PC-3 (cell line): ENCODE measurements around the gene FKBP2. TPM values are rescaled to one million over a fixed set of nuclear protein-coding genes. Genes with fewer than 3 reads are reported as not detected.

Experiments
- ATAC-seq: fragments of 200-7000 bp; cut with Tn5 transposase; 2 replicates; pipeline ENCODE4 v1.9.1; 2020; ENCODE audit warnings: mild to moderate bottlenecking, moderate library complexity
- BruUV-seq: library from RNA; stranded (reverse); fragments of 400-500 nt; replicated peaks from 2 replicates; lab custom pipeline; 2021; lab: Mats Ljungman, UMichigan
- CTCF ChIA-PET: fragments of 300-600 bp; sonication (Branson Sonifier 250); formaldehyde crosslinking; loops from one replicate; lab custom pipeline; 2022; ENCODE audit warnings: antibody characterized with exemption; lab: Charles Lee
- POLR2A ChIA-PET: fragments of 300-600 bp; sonication (Branson Sonifier 250); formaldehyde crosslinking; loops from one replicate; lab custom pipeline; 2022; ENCODE audit warnings: antibody characterized with exemption; ENCODE audit not compliant: unreplicated experiment; lab: Charles Lee
- DNase-seq: peaks from one replicate; pipeline ENCODE4 v3.0.0-alpha.2; 2015
- H2AFZ ChIP-seq: fragments of 300-600 bp; sonication (generic); 2 replicates; pipeline ENCODE4 v1.6.0; 2016; ENCODE audit warnings: antibody characterized with exemption, low read length
- H3F3A ChIP-seq: fragments of 300-600 bp; sonication (generic); one replicate; pipeline ENCODE4 v1.6.0; 2017; ENCODE audit warnings: antibody characterized with exemption, low read length, control low read depth, mild to moderate bottlenecking; ENCODE audit not compliant: unreplicated experiment
- H3K27ac ChIP-seq: fragments of 300-600 bp; sonication (generic); 2 replicates; pipeline ENCODE4 v1.5.1; 2016; ENCODE audit warnings: mild to moderate bottlenecking, low read length
- H3K27me3 ChIP-seq: fragments of 300-600 bp; sonication (generic); 2 replicates; pipeline ENCODE4 v1.6.1; 2016; ENCODE audit warnings: low read length, mixed read lengths
- H3K36me3 ChIP-seq: fragments of 300-600 bp; sonication (generic); 2 replicates; pipeline ENCODE4 v1.6.1; 2016; ENCODE audit warnings: low read depth, mixed run types, low read length, mixed read lengths
- H3K4me1 ChIP-seq: fragments of 300-600 bp; sonication (generic); 2 replicates; pipeline ENCODE4 v1.5.1; 2016; ENCODE audit warnings: low read length; ENCODE audit not compliant: insufficient read depth
- H3K4me2 ChIP-seq: fragments of 300-600 bp; sonication (generic); 2 replicates; pipeline ENCODE4 v1.6.0; 2016; ENCODE audit warnings: low read length
- H3K4me3 ChIP-seq: fragments of 300-600 bp; sonication (generic); 2 replicates; pipeline ENCODE4 v1.5.1; 2016; ENCODE audit warnings: mild to moderate bottlenecking, low read length, mixed read lengths
- H3K79me2 ChIP-seq: fragments of 300-600 bp; sonication (generic); 2 replicates; pipeline ENCODE4 v1.6.1; 2017; ENCODE audit warnings: low read length, mixed read lengths
- H3K9ac ChIP-seq: fragments of 300-600 bp; sonication (generic); 2 replicates; pipeline ENCODE4 v1.6.0; 2016; ENCODE audit warnings: mild to moderate bottlenecking, low read length
- H3K9me2 ChIP-seq: fragments of 300-600 bp; sonication (generic); replicated peaks from 2 replicates; pipeline ENCODE4 v1.6.1; 2016; ENCODE audit warnings: mixed run types, low read length, mixed read lengths
- H3K9me3 ChIP-seq: fragments of 300-600 bp; sonication (generic); 2 replicates; pipeline ENCODE4 v1.6.1; 2016; ENCODE audit warnings: low read length, mixed read lengths
- H4K20me1 ChIP-seq: fragments of 300-600 bp; sonication (generic); 2 replicates; pipeline ENCODE4 v1.6.1; 2016; ENCODE audit warnings: low read length, mixed read lengths
- CTCF ChIP-seq: fragments of 300-600 bp; sonication (generic); conservative IDR thresholded peaks from 2 replicates; pipeline ENCODE4 v1.5.1; 2017; ENCODE audit warnings: antibody characterized with exemption, low read depth, mild to moderate bottlenecking, low read length
- EZH2 ChIP-seq: fragments of 300-600 bp; sonication (generic); IDR thresholded peaks from one replicate; pipeline ENCODE4 v1.6.1; 2017; ENCODE audit warnings: antibody characterized with exemption, mild to moderate bottlenecking, low read length; ENCODE audit not compliant: unreplicated experiment
- EZH2phosphoT487 ChIP-seq: fragments of 300-600 bp; sonication (generic); IDR thresholded peaks from 2 replicates; pipeline ENCODE4 v1.6.1; 2018; ENCODE audit warnings: mild to moderate bottlenecking, antibody characterized with exemption, low read length, borderline replicate concordance
- intact Hi-C: fragments of 100-400 bp; cut with micrococcal nuclease; formaldehyde crosslinking; loops from 2 replicates; pipeline ENCODE4 v1.9.0; 2023
- total RNA-seq: library from RNA; depleted of rRNA; stranded (reverse); fragments of >200 nt; gene quantifications from 2 replicates; pipeline ENCODE4 v1.2.3, GENCODE V29; 2014

Gene FKBP2
- total RNA-seq, 1 experiment from 2014 or later = 215 TPM

- ATAC-seq (peak; percentile 97), DNase-seq (peak; percentile 91)
- ChIA-PET CTCF (interaction anchor here (0.6 to 1.1 kb wide), 5 partner anchors 8 to 541 kb away, joined by 3 to 8 read pairs (median 3); partner anchors contain the start of gene BAD), POLR2A (interaction anchor here (0.6 to 1.1 kb wide), 2 partner anchors 31 to 784 kb away, joined by 6 to 18 read pairs; no protein-coding TSS in a partner anchor)
- Histone ChIP-seq H3K9me3 (no peaks in the 10 kb centered on the region), H3K27me3 (no peaks in the 10 kb centered on the region), H3K4me2 (peak overlapping the region; percentile 28), H4K20me1 (no peaks in the 10 kb centered on the region), H3K79me2 (0 out of 2 replicates have a peak, but pooled peaks cover 9% of the 10 kb centered on the region), H3K36me3 (peaks cover 8% of the 10 kb centered on the region), H3K4me1 (peaks cover 21% of the 10 kb centered on the region), H3K4me3 (no peak overlapping the region), H3F3A (no peaks in the 10 kb centered on the region), H3K27ac (peak overlapping the region; percentile 32), H2AFZ (peak overlapping the region; percentile 22; the same call in 1 of the 2 replicates), H3K9ac (no peak overlapping the region), H3K9me2 (no peaks in the 10 kb centered on the region)
- intact Hi-C loops = loop anchor here (2.0 kb wide), 1 partner anchor 24 kb away; the partner anchor contains the start of gene CATSPERZ
- no TSS peak for BruUV-seq
- TF ChIP-seq EZH2 (no peak), EZH2phosphoT487 (no peak), CTCF (no peak)
These were observed 35.9 kb downstream of the FKBP2 start for GRCh38 chr11:64276653-64277431.

GRCh38 chr11:64278576-64279190 is 37.8 kb downstream of the FKBP2 start:
- POLR2A ChIA-PET = interaction anchor here (0.5 to 0.7 kb wide), 2 partner anchors 8 to 31 kb away, joined by 3 to 5 read pairs; no protein-coding TSS in a partner anchor
- no peaks in the 10 kb centered on the region for H3K9me2 ChIP-seq
- CTCF ChIA-PET = no interaction called here
- no peaks in the 10 kb centered on the region for H3F3A ChIP-seq
- ATAC-seq = no peak
- BruUV-seq = no TSS peak
- no peak overlapping the region for H3K9ac ChIP-seq
- TF ChIP-seq EZH2phosphoT487 = no peak
- peaks cover 27% of the 10 kb centered on the region for H3K4me1 ChIP-seq
- no peak overlapping the region for H2AFZ ChIP-seq
- H4K20me1 ChIP-seq = no peaks in the 10 kb centered on the region
- no peak overlapping the region for H3K4me2 ChIP-seq
- peaks cover 8% of the 10 kb centered on the region for H3K36me3 ChIP-seq
- H3K27ac ChIP-seq = no peak overlapping the region
- H3K9me3 ChIP-seq = no peaks in the 10 kb centered on the region
- intact Hi-C loops = no loop called here
- peaks cover 9% of the 10 kb centered on the region for H3K79me2 ChIP-seq
- no peak overlapping the region for H3K4me3 ChIP-seq
- no peak for DNase-seq
- H3K27me3 ChIP-seq = no peaks in the 10 kb centered on the region

- intact Hi-C loops = no loop called here
- H3K4me3 ChIP-seq = no peak overlapping the region
These were observed 41.3 kb downstream of the FKBP2 start for GRCh38 chr11:64281957-64282770.

More at GRCh38 chr11:64281957-64282770, 41.3 kb downstream of the FKBP2 start:
- Histone ChIP-seq H3K4me2 (no peak overlapping the region), H3K4me1 (peaks cover 21% of the 10 kb centered on the region), H3K27ac (no peak overlapping the region), H3F3A (no peaks in the 10 kb centered on the region), H3K79me2 (peaks cover 22% of the 10 kb centered on the region), H3K9me3 (no peaks in the 10 kb centered on the region), H2AFZ (no peak overlapping the region), H3K9me2 (no peaks in the 10 kb centered on the region), H3K27me3 (no peaks in the 10 kb centered on the region), H3K36me3 (no peaks in the 10 kb centered on the region; the same call in 1 of the 2 replicates), H3K9ac (no peak overlapping the region), H4K20me1 (no peaks in the 10 kb centered on the region)
- DNase-seq (no peak), ATAC-seq (no peak)
- ChIA-PET CTCF (interaction anchor here (0.7 kb wide), 1 partner anchor 73 kb away, joined by 17 read pairs; no protein-coding TSS in a partner anchor), POLR2A (interaction anchor here (0.6 kb wide), 1 partner anchor 17 kb away, joined by 3 read pairs; no protein-coding TSS in a partner anchor)
- TF ChIP-seq EZH2 (no peak), EZH2phosphoT487 (no peak), CTCF (no peak)
- no TSS peak for BruUV-seq
